H1 (cell line): ENCODE data around the gene TXLNA. TPM values are rescaled to one million over a fixed set of nuclear protein-coding genes. Genes with fewer than 3 reads are reported as not detected.

Experiments used
- BRCA1 ChIP-seq: IDR thresholded peaks from 2 replicates; pipeline ENCODE4 v1.6.1; 2012; ENCODE audit warnings: low read depth, low read length, improper control_type of control experiment
- NRF1 ChIP-seq: IDR thresholded peaks from 2 replicates; pipeline ENCODE4 v1.6.1; 2011; ENCODE audit warnings: mild to moderate bottlenecking, low read depth, low read length, improper control_type of control experiment
- POLR2A ChIP-seq, 2 experiments: IDR thresholded peaks; 1 replicate in 1 of 2; 2 replicates in 1 of 2; pipeline ENCODE4 v1.6.1; 2011; ENCODE audit warnings: low read depth in 2 of 2, low read length in 2 of 2, mild to moderate bottlenecking in 2 of 2; ENCODE audit errors: control extremely low read depth in 1 of 2
- RNF2 ChIP-seq: fragments of 200-900, 300-1000 bp; sonication (generic); IDR thresholded peaks from 2 replicates; pipeline ENCODE4 v1.7.1; 2016; ENCODE audit warnings: borderline replicate concordance, low read depth, mild to moderate bottlenecking, antibody characterized with exemption, low read length; ENCODE audit not compliant: poor library complexity, severe bottlenecking; ENCODE audit errors: missing control alignments
- SUZ12 ChIP-seq: fragments of 200-600 bp; sonication (generic); IDR thresholded peaks from 2 replicates; pipeline ENCODE4 v1.6.1; 2012; ENCODE audit warnings: mild to moderate bottlenecking, inconsistent platforms, low read length, moderate library complexity, mixed read lengths
- TAF1 ChIP-seq: IDR thresholded peaks from 2 replicates; pipeline ENCODE4 v1.6.1; 2011; ENCODE audit warnings: mild to moderate bottlenecking, low read depth, low read length
- polyA plus RNA-seq, 7 experiments: library from polyadenylated mRNA; depleted of rRNA in 3 of 7; stranded (reverse) in 5 of 7; unstranded in 2 of 7; fragments of >200 nt in 5 of 7; fragments of 200-250 nt in 2 of 7; gene quantifications; 1 replicate in 5 of 7; 2 replicates in 1 of 7; 4 replicates in 1 of 7; pipeline versions ENCODE4 v1.2.1 to v1.2.3, GENCODE V29; 2011 to 2013; ENCODE audit warnings: missing spikeins in 2 of 7, mixed read lengths in 2 of 7
- total RNA-seq: library from RNA; stranded (reverse); fragmentation: NEBNext Ultra II Directional; extraction: Animal tissue kit (Norgen Biotek cat#: 25700); gene quantifications from 2 replicates; pipeline ENCODE4 v1.2.1, GENCODE V29; 2021

Gene TXLNA
- total and polyA plus RNA-seq, 2 of the 8 experiments (the other 6 are each of a cell fraction or from before 2014, with no cell fraction given): 31.3 to 46.9 TPM

DNA sequence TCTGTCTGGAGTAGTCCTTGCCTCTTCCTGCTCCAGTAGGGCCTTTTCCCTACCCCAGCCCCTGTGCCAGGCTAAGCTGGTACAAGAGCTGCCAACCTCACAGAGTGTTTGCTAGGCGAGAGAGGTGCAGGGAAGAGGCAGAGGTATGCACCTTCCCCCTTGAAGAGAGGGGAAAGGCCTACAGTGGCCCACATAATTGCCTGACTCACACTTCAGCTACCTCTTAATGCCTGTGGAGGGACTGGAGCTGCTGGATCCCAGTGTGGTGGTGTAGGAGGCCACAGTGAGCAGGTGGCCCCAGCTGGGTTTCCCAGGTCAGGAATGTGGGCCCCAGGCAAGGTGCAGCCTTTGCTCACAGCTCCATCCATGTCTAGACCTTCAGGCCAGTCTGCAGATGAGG, 17.6 kb downstream of the TXLNA start (continued):
- TF ChIP-seq TAF1 (no peak), NRF1 (no peak), SUZ12 (no peak), POLR2A (IDR thresholded peaks at IDR 0.05; ENCODE audit: control extremely low read depth in 1 of 2, low read depth in 2 of 2, low read length in 2 of 2) (no peak), BRCA1 (no peak), RNF2 (no peak)
